DMS 273 (cell line): ENCODE measurements around the gene CASP9.

Experiments used
- DNase-seq: peaks from one replicate; lab custom pipeline; 2025; ENCODE audit not compliant: unreplicated experiment; lab: John Stamatoyannopoulos, UW

Gene CASP9

GRCh38 chr1:15451014-15451722, 72.8 kb downstream of the CASP9 start:
- DNase-seq: no peak

- no peak for DNase-seq
Measured at GRCh38 chr1:15449567-15449966, 74.4 kb downstream of the CASP9 start.

- DNase-seq: no peak
Measured at GRCh38 chr1:15448877-15449462, 75.0 kb downstream of the CASP9 start.

- DNase-seq: no peak
Measured at GRCh38 chr1:15446212-15446611, 77.8 kb downstream of the CASP9 start.

- DNase-seq: no peak
Measured at GRCh38 chr1:15445390-15446122, 78.5 kb downstream of the CASP9 start.

GRCh38 chr1:15444468-15445389, 79.3 kb downstream of the CASP9 start:
- DNase-seq: peak; percentile 55

GRCh38 chr1:15443281-15443680, 80.7 kb downstream of the CASP9 start:
- no peak for DNase-seq

- DNase-seq: no peak
Measured at GRCh38 chr1:15442759-15443158, 81.3 kb downstream of the CASP9 start.

- DNase-seq: no peak
Measured at GRCh38 chr1:15442119-15442518, 81.9 kb downstream of the CASP9 start.
